Stimulated activated CD4-positive, alpha-beta T cell treated with anti-CD3 and anti-CD28 coated beads, Interleukin-15, amount 100 ng/mL, for 48 hours (primary cell): ENCODE measurements around the gene ITGA11.

Experiments used
- DNase-seq, 2 donors: peaks; one replicate each; pipeline ENCODE4 v3.0.0-alpha.2; 2020; ENCODE audit warnings: low read depth in 2 of 2

ITGA11 gene

GRCh38 chr15:68328964-68329363 lies 103.0 kb downstream of the ITGA11 start:
- no peak for DNase-seq

- no peak for DNase-seq
These were observed 103.5 kb downstream of the ITGA11 start for GRCh38 chr15:68328443-68328842.

GRCh38 chr15:68326711-68327354 lies 105.1 kb downstream of the ITGA11 start:
- no peak for DNase-seq

- DNase-seq: no peak
These were observed 106.2 kb downstream of the ITGA11 start for GRCh38 chr15:68325726-68326125.

GRCh38 chr15:68322796-68323195 lies 109.2 kb downstream of the ITGA11 start:
- no peak for DNase-seq

GRCh38 chr15:68321229-68321628 lies 110.7 kb downstream of the ITGA11 start:
- DNase-seq: no peak

GRCh38 chr15:68319997-68320396 lies 112.0 kb downstream of the ITGA11 start:
- no peak for DNase-seq

- no peak for DNase-seq
These were observed 112.7 kb downstream of the ITGA11 start for GRCh38 chr15:68318931-68319909.

- no peak for DNase-seq
These were observed 113.7 kb downstream of the ITGA11 start for GRCh38 chr15:68318008-68318835.

GRCh38 chr15:68317281-68318007 lies 114.5 kb downstream of the ITGA11 start:
- no peak for DNase-seq

- no peak for DNase-seq
These were observed 115.7 kb downstream of the ITGA11 start for GRCh38 chr15:68316061-68316804.

- no peak for DNase-seq
These were observed 116.4 kb downstream of the ITGA11 start for GRCh38 chr15:68315495-68316031.

- DNase-seq: no peak
These were observed 116.9 kb downstream of the ITGA11 start for GRCh38 chr15:68315035-68315434.

- no peak for DNase-seq
These were observed 117.4 kb downstream of the ITGA11 start for GRCh38 chr15:68314563-68314962.

- DNase-seq: no peak
These were observed 118.2 kb downstream of the ITGA11 start for GRCh38 chr15:68313501-68314410.

GRCh38 chr15:68312701-68313204 lies 119.2 kb downstream of the ITGA11 start:
- DNase-seq: no peak

- no peak for DNase-seq
These were observed 120.0 kb downstream of the ITGA11 start for GRCh38 chr15:68311859-68312557.

- DNase-seq: no peak
These were observed 120.5 kb downstream of the ITGA11 start for GRCh38 chr15:68311464-68311835.
